ENCODE measurements around the gene KIR3DL2.
"Not testable (repeated sequence)": the region's sequence is repeated elsewhere in the genome, so short reads cannot be mapped to it uniquely, and the experiment has no call there.

Gene KIR3DL2

DNA sequence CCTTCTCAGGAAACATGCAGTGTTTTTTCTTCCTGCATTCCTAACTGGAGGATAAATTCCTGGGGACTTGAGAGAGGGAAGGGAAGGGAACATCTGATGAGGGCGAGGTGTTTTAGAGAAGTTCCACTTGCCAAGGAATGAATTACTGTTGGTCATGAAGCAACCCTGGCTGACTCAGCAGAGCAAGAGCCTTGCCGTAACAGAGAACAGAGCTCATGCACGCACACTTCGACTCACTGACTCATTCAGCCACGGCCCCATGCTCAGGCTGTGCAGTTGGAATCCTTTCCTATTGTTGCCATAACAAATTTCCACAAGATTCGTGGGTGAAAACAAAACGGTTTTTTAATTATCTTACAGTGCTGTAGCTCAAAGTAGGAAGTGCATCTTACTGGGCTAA lies 24.9 kb upstream of the KIR3DL2 start:
- H3K4me1 ChIP-seq (ENCODE audit: control insufficient read depth in 2 of 2, insufficient read depth in 2 of 2, low read length in 2 of 2); H3K36me3 ChIP-seq (ENCODE audit: control insufficient read depth in 2 of 2, insufficient read depth in 2 of 2, low read length in 2 of 2); H3K27me3 ChIP-seq (ENCODE audit: control insufficient read depth in 2 of 2, insufficient read depth in 2 of 2, low read length in 2 of 2); H3K9me3 ChIP-seq (ENCODE audit: control insufficient read depth in 2 of 2, low read length in 2 of 2); H3K4me3 ChIP-seq (ENCODE audit: low read length in 2 of 2); H3K9ac ChIP-seq (ENCODE audit: low read depth in 1 of 2, low read length in 2 of 2); H3K27ac ChIP-seq (ENCODE audit: low read depth in 2 of 2, low read length in 2 of 2): not testable (repeated sequence)

- not testable (repeated sequence) for H3K4me3 ChIP-seq (ENCODE audit: low read length in 2 of 2); H3K9ac ChIP-seq (ENCODE audit: low read depth in 1 of 2, low read length in 2 of 2); H3K4me1 ChIP-seq (ENCODE audit: control insufficient read depth in 2 of 2, insufficient read depth in 2 of 2, low read length in 2 of 2); H3K9me3 ChIP-seq (ENCODE audit: control insufficient read depth in 2 of 2, low read length in 2 of 2); H3K27ac ChIP-seq (ENCODE audit: low read depth in 2 of 2, low read length in 2 of 2); H3K27me3 ChIP-seq (ENCODE audit: control insufficient read depth in 2 of 2, insufficient read depth in 2 of 2, low read length in 2 of 2); H3K36me3 ChIP-seq (ENCODE audit: control insufficient read depth in 2 of 2, insufficient read depth in 2 of 2, low read length in 2 of 2)
These were observed 22.2 kb upstream of the KIR3DL2 start for GRCh38 chr19:54828064-54828463.

DNA sequence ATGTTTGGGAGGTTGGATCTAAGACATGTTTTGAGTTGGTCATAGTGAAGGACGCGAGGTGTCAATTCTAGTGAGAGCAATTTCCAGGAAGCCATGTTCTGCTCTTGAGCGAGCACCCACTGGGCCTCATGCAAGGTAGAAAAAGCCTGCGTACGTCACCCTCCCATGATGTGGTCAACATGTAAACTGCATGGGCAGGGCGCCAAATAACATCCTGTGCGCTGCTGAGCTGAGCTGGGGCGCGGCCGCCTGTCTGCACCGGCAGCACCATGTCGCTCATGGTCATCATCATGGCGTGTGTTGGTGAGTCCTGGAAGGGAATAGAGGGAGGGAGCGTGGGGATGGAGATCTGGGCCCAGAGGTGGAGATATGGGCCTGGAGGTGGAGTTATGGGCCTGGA lies 17.7 kb upstream of the KIR3DL2 start, which contains the start of gene KIR2DS4:
Gene KIR2DS4 (plus strand): TSS at position 181 of the 400 bp plus-strand sequence.
- H3K27me3 ChIP-seq (ENCODE audit: control insufficient read depth in 2 of 2, insufficient read depth in 2 of 2, low read length in 2 of 2); H3K4me3 ChIP-seq (ENCODE audit: low read length in 2 of 2); H3K9ac ChIP-seq (ENCODE audit: low read depth in 1 of 2, low read length in 2 of 2); H3K4me1 ChIP-seq (ENCODE audit: control insufficient read depth in 2 of 2, insufficient read depth in 2 of 2, low read length in 2 of 2); H3K36me3 ChIP-seq (ENCODE audit: control insufficient read depth in 2 of 2, insufficient read depth in 2 of 2, low read length in 2 of 2); H3K27ac ChIP-seq (ENCODE audit: low read depth in 2 of 2, low read length in 2 of 2); H3K9me3 ChIP-seq (ENCODE audit: control insufficient read depth in 2 of 2, low read length in 2 of 2): not testable (repeated sequence)

GRCh38 chr19:54835126-54835525 lies 15.1 kb upstream of the KIR3DL2 start:
- H3K4me3 ChIP-seq (ENCODE audit: low read length in 2 of 2); H3K9me3 ChIP-seq (ENCODE audit: control insufficient read depth in 2 of 2, low read length in 2 of 2); H3K36me3 ChIP-seq (ENCODE audit: control insufficient read depth in 2 of 2, insufficient read depth in 2 of 2, low read length in 2 of 2); H3K27me3 ChIP-seq (ENCODE audit: control insufficient read depth in 2 of 2, insufficient read depth in 2 of 2, low read length in 2 of 2); H3K4me1 ChIP-seq (ENCODE audit: control insufficient read depth in 2 of 2, insufficient read depth in 2 of 2, low read length in 2 of 2); H3K9ac ChIP-seq (ENCODE audit: low read depth in 1 of 2, low read length in 2 of 2); H3K27ac ChIP-seq (ENCODE audit: low read depth in 2 of 2, low read length in 2 of 2): not testable (repeated sequence)

- H3K9ac ChIP-seq (ENCODE audit: low read depth in 1 of 2, low read length in 2 of 2); H3K4me3 ChIP-seq (ENCODE audit: low read length in 2 of 2); H3K4me1 ChIP-seq (ENCODE audit: control insufficient read depth in 2 of 2, insufficient read depth in 2 of 2, low read length in 2 of 2); H3K36me3 ChIP-seq (ENCODE audit: control insufficient read depth in 2 of 2, insufficient read depth in 2 of 2, low read length in 2 of 2); H3K27me3 ChIP-seq (ENCODE audit: control insufficient read depth in 2 of 2, insufficient read depth in 2 of 2, low read length in 2 of 2); H3K9me3 ChIP-seq (ENCODE audit: control insufficient read depth in 2 of 2, low read length in 2 of 2); H3K27ac ChIP-seq (ENCODE audit: low read depth in 2 of 2, low read length in 2 of 2): not testable (repeated sequence)
These were observed 12.7 kb upstream of the KIR3DL2 start for GRCh38 chr19:54837522-54837921.

GRCh38 chr19:54843171-54843570 lies 7.1 kb upstream of the KIR3DL2 start:
- not testable (repeated sequence) for H3K27me3 ChIP-seq (ENCODE audit: control insufficient read depth in 2 of 2, insufficient read depth in 2 of 2, low read length in 2 of 2); H3K27ac ChIP-seq (ENCODE audit: low read depth in 2 of 2, low read length in 2 of 2); H3K9ac ChIP-seq (ENCODE audit: low read depth in 1 of 2, low read length in 2 of 2); H3K36me3 ChIP-seq (ENCODE audit: control insufficient read depth in 2 of 2, insufficient read depth in 2 of 2, low read length in 2 of 2); H3K9me3 ChIP-seq (ENCODE audit: control insufficient read depth in 2 of 2, low read length in 2 of 2); H3K4me1 ChIP-seq (ENCODE audit: control insufficient read depth in 2 of 2, insufficient read depth in 2 of 2, low read length in 2 of 2); H3K4me3 ChIP-seq (ENCODE audit: low read length in 2 of 2)

DNA sequence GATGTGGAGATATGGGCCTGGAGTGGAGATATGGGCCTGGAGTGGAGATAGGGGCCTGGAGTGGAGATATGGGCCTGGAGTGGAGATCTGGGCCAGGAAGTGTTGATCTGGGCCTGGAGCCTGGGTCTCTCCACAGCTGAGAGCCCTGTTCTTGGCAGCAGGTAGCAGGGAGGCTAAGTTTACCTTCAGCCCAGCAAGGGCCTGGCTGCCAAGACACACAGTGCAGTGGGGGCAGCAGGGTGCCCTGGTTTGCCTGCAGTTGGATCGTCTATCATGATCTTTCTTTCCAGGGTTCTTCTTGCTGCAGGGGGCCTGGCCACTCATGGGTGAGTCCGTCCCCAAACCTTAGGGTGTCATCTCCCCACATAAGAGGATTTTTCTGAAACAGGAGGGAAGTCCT lies 687 bp downstream of the KIR3DL2 start:
- Histone ChIP-seq H3K27ac (ENCODE audit: low read depth in 2 of 2, low read length in 2 of 2) (no peak overlapping the region), H3K4me3 (ENCODE audit: low read length in 2 of 2) (no peak overlapping the region), H3K4me1 (ENCODE audit: control insufficient read depth in 2 of 2, insufficient read depth in 2 of 2, low read length in 2 of 2) (no peaks in the 10 kb centered on the region), H3K27me3 (ENCODE audit: control insufficient read depth in 2 of 2, insufficient read depth in 2 of 2, low read length in 2 of 2) (no peaks in the 10 kb centered on the region), H3K9ac (ENCODE audit: low read depth in 1 of 2, low read length in 2 of 2) (no peak overlapping the region), H3K9me3 (ENCODE audit: control insufficient read depth in 2 of 2, low read length in 2 of 2) (no peaks in the 10 kb centered on the region), H3K36me3 (ENCODE audit: control insufficient read depth in 2 of 2, insufficient read depth in 2 of 2, low read length in 2 of 2) (no peaks in the 10 kb centered on the region)

- H3K9ac ChIP-seq (ENCODE audit: low read depth in 1 of 2, low read length in 2 of 2): no peak overlapping the region
- H3K36me3 ChIP-seq (ENCODE audit: control insufficient read depth in 2 of 2, insufficient read depth in 2 of 2, low read length in 2 of 2): no peaks in the 10 kb centered on the region
- H3K4me3 ChIP-seq (ENCODE audit: low read length in 2 of 2): no peak overlapping the region
- H3K9me3 ChIP-seq (ENCODE audit: control insufficient read depth in 2 of 2, low read length in 2 of 2): no peaks in the 10 kb centered on the region
- no peak overlapping the region for H3K27ac ChIP-seq (ENCODE audit: low read depth in 2 of 2, low read length in 2 of 2)
- H3K27me3 ChIP-seq (ENCODE audit: control insufficient read depth in 2 of 2, insufficient read depth in 2 of 2, low read length in 2 of 2): no peaks in the 10 kb centered on the region
- H3K4me1 ChIP-seq (ENCODE audit: control insufficient read depth in 2 of 2, insufficient read depth in 2 of 2, low read length in 2 of 2): no peaks in the 10 kb centered on the region
These were observed 1.1 kb downstream of the KIR3DL2 start for GRCh38 chr19:54851353-54851752.

DNA sequence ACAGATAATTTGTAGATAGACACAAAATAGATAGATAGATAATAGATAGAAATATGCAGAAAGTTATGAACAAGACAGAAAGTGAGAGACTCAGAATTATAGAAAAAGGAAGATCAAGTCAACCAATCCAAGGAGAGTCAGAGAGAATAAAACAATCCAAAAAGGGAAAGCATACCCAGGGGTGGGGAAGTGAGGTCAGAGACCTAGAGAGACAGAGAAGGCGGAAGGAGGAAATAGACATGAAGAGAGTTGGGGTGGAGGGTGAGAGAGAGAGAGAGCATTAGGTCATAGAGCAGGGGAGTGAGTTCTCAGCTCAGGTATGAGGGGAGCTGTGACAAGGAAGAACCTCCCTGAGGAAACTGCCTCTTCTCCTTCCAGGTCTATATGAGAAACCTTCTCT lies 5.0 kb downstream of the KIR3DL2 start:
- H3K4me1 ChIP-seq (ENCODE audit: control insufficient read depth in 2 of 2, insufficient read depth in 2 of 2, low read length in 2 of 2); H3K4me3 ChIP-seq (ENCODE audit: low read length in 2 of 2); H3K27me3 ChIP-seq (ENCODE audit: control insufficient read depth in 2 of 2, insufficient read depth in 2 of 2, low read length in 2 of 2); H3K27ac ChIP-seq (ENCODE audit: low read depth in 2 of 2, low read length in 2 of 2); H3K36me3 ChIP-seq (ENCODE audit: control insufficient read depth in 2 of 2, insufficient read depth in 2 of 2, low read length in 2 of 2); H3K9ac ChIP-seq (ENCODE audit: low read depth in 1 of 2, low read length in 2 of 2); H3K9me3 ChIP-seq (ENCODE audit: control insufficient read depth in 2 of 2, low read length in 2 of 2): not testable (repeated sequence)

GRCh38 chr19:54858476-54858875 lies 8.2 kb downstream of the KIR3DL2 start:
- not testable (repeated sequence) for H3K4me3 ChIP-seq (ENCODE audit: low read length in 2 of 2); H3K27me3 ChIP-seq (ENCODE audit: control insufficient read depth in 2 of 2, insufficient read depth in 2 of 2, low read length in 2 of 2); H3K9me3 ChIP-seq (ENCODE audit: control insufficient read depth in 2 of 2, low read length in 2 of 2); H3K4me1 ChIP-seq (ENCODE audit: control insufficient read depth in 2 of 2, insufficient read depth in 2 of 2, low read length in 2 of 2); H3K9ac ChIP-seq (ENCODE audit: low read depth in 1 of 2, low read length in 2 of 2); H3K36me3 ChIP-seq (ENCODE audit: control insufficient read depth in 2 of 2, insufficient read depth in 2 of 2, low read length in 2 of 2); H3K27ac ChIP-seq (ENCODE audit: low read depth in 2 of 2, low read length in 2 of 2)

DNA sequence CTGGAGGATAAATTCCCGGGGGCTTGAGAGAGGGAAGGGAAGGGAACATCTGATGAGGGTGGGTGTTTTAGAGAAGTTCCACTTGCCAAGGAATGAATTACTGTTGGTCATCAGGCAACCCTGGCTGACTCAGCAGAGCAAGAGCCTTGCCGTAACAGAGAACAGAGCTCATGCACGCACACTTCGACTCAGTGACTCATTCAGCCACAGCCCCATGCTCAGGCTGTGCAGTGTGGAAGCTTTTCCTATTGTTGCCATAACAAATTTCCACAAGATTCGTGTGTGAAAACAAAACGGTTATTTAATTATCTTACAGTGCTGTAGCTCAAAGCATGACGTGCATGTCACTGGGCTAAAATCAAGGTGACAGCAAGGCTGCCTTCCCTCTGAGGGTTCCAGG lies 9.2 kb downstream of the KIR3DL2 start:
- not testable (repeated sequence) for H3K9ac ChIP-seq (ENCODE audit: low read depth in 1 of 2, low read length in 2 of 2); H3K27me3 ChIP-seq (ENCODE audit: control insufficient read depth in 2 of 2, insufficient read depth in 2 of 2, low read length in 2 of 2); H3K27ac ChIP-seq (ENCODE audit: low read depth in 2 of 2, low read length in 2 of 2); H3K4me1 ChIP-seq (ENCODE audit: control insufficient read depth in 2 of 2, insufficient read depth in 2 of 2, low read length in 2 of 2); H3K9me3 ChIP-seq (ENCODE audit: control insufficient read depth in 2 of 2, low read length in 2 of 2); H3K36me3 ChIP-seq (ENCODE audit: control insufficient read depth in 2 of 2, insufficient read depth in 2 of 2, low read length in 2 of 2); H3K4me3 ChIP-seq (ENCODE audit: low read length in 2 of 2)
